NCI-H1105 treated with DMSO at 0.1 percent for 48 hours (cell line): ENCODE results near the gene ATP11C.
A peak's percentile ranks its signal among the peaks of the same experiment; 100 is the strongest.

Experiments
- DNase-seq: peaks from one replicate; lab custom pipeline; 2025; lab: John Stamatoyannopoulos, UW

The ATP11C gene

GRCh38 chrX:139802048-139802447 lies 130.8 kb downstream of the ATP11C start:
- no peak for DNase-seq

GRCh38 chrX:139801397-139801813 lies 131.4 kb downstream of the ATP11C start:
- DNase-seq = no peak

GRCh38 chrX:139798701-139799100 lies 134.2 kb downstream of the ATP11C start:
- no peak for DNase-seq

GRCh38 chrX:139795196-139795595 lies 137.7 kb downstream of the ATP11C start:
- no peak for DNase-seq

- no peak for DNase-seq
Observed at GRCh38 chrX:139787601-139788000, 145.3 kb downstream of the ATP11C start.

GRCh38 chrX:139784807-139785206 lies 148.0 kb downstream of the ATP11C start:
- DNase-seq = no peak

GRCh38 chrX:139783959-139784358 lies 148.9 kb downstream of the ATP11C start:
- no peak for DNase-seq

- no peak for DNase-seq
Observed at GRCh38 chrX:139783030-139783429, 149.8 kb downstream of the ATP11C start.

- no peak for DNase-seq
Observed at GRCh38 chrX:139776599-139776998, 156.3 kb downstream of the ATP11C start.

GRCh38 chrX:139770366-139770765 lies 162.5 kb downstream of the ATP11C start:
- no peak for DNase-seq

- no peak for DNase-seq
Observed at GRCh38 chrX:139766545-139766983, 166.3 kb downstream of the ATP11C start.

- DNase-seq = no peak
Observed at GRCh38 chrX:139762400-139763183, 170.3 kb downstream of the ATP11C start.

- peak; percentile 0 for DNase-seq
Observed at GRCh38 chrX:139759637-139760036, 173.2 kb downstream of the ATP11C start.

- no peak for DNase-seq
Observed at GRCh38 chrX:139758809-139759208, 174.0 kb downstream of the ATP11C start.

GRCh38 chrX:139758250-139758649 lies 174.6 kb downstream of the ATP11C start:
- DNase-seq = no peak

GRCh38 chrX:139751053-139751452 lies 181.8 kb downstream of the ATP11C start:
- no peak for DNase-seq

GRCh38 chrX:139750390-139750789 lies 182.5 kb downstream of the ATP11C start:
- no peak for DNase-seq

GRCh38 chrX:139739138-139739537 lies 193.7 kb downstream of the ATP11C start:
- DNase-seq = no peak

GRCh38 chrX:139738581-139738980 lies 194.3 kb downstream of the ATP11C start:
- DNase-seq = no peak

GRCh38 chrX:139736151-139736550 lies 196.7 kb downstream of the ATP11C start:
- no peak for DNase-seq

- DNase-seq = no peak
Observed at GRCh38 chrX:139734996-139735395, 197.9 kb downstream of the ATP11C start.

GRCh38 chrX:139725720-139726119 lies 207.1 kb downstream of the ATP11C start:
- no peak for DNase-seq

- no peak for DNase-seq
Observed at GRCh38 chrX:139724626-139725025, 208.2 kb downstream of the ATP11C start.

GRCh38 chrX:139720979-139721378 lies 211.9 kb downstream of the ATP11C start:
- DNase-seq = no peak
